ENCODE data around the gene PLCB1. TPM values are rescaled to one million over a fixed set of nuclear protein-coding genes. Genes with fewer than 3 reads are reported as not detected.

PLCB1 gene
- total and polyA plus RNA-seq, 2 experiments from 2014 or later, result 14.9 to 20.7 TPM

- no peak overlapping the region for H3K4me3 ChIP-seq
- peaks cover 11% of the 10 kb centered on the region; the same call in 1 of the 2 replicates for H3K9me2 ChIP-seq (ENCODE audit: insufficient read depth)
- no peaks in the 10 kb centered on the region for H4K20me1 ChIP-seq (replicated peaks; ENCODE audit: insufficient read depth)
- H3K79me2 ChIP-seq (replicated peaks; ENCODE audit: insufficient read depth), result no peaks in the 10 kb centered on the region
- H3K9me3 Mint-ChIP-seq, result no peaks in the 10 kb centered on the region
- no peak overlapping the region for H3K27ac Mint-ChIP-seq
- no peaks in the 10 kb centered on the region for H3K27me3 ChIP-seq (ENCODE audit: insufficient read depth)
- H3K4me3 Mint-ChIP-seq, result no peak overlapping the region
- H3K36me3 Mint-ChIP-seq (ENCODE audit: low read depth), result no peaks in the 10 kb centered on the region
- ATAC-seq (no peak), DNase-seq (ENCODE audit: low spot score) (no peak)
- H3K4me2 ChIP-seq, result no peak overlapping the region
- peaks cover 6% of the 10 kb centered on the region for H3K27me3 Mint-ChIP-seq (ENCODE audit: insufficient read depth, low read depth, poor library complexity)
- H3K27ac ChIP-seq (ENCODE audit: low read depth), result no peak overlapping the region
- no peaks in the 10 kb centered on the region for H3K36me3 ChIP-seq (ENCODE audit: insufficient read depth)
- H2AFZ ChIP-seq, result no peak overlapping the region
- H3K4me1 ChIP-seq (ENCODE audit: insufficient read depth), result no peaks in the 10 kb centered on the region
- H3K4me1 Mint-ChIP-seq, result peaks cover 5% of the 10 kb centered on the region; the same call in 2 of the 3 replicates
- no peaks in the 10 kb centered on the region for H3F3A ChIP-seq (replicated peaks; ENCODE audit: low read depth)
- TF ChIP-seq EZH2phosphoT487 (IDR thresholded peaks at IDR 0.05; ENCODE audit: unreplicated experiment) (no peak), STAT1 (IDR thresholded peaks at IDR 0.05; ENCODE audit: unreplicated experiment) (no peak), JUNB (IDR thresholded peaks at IDR 0.05; ENCODE audit: unreplicated experiment) (no peak), REST (IDR thresholded peaks at IDR 0.05; ENCODE audit: unreplicated experiment) (no peak), POLR2AphosphoS5 (IDR thresholded peaks at IDR 0.05; ENCODE audit: low read depth) (no peak), EZH2 (IDR thresholded peaks at IDR 0.05; ENCODE audit: low read depth, unreplicated experiment) (no peak), ZNF114 (CRISPR knock-in tag; IDR thresholded peaks at IDR 0.05) (no peak), CREB1 (CRISPR knock-in tag; IDR thresholded peaks at IDR 0.05; ENCODE audit: low read depth) (no peak), CTCF (conservative IDR thresholded peaks at IDR 0.05; ENCODE audit: low read depth in 2 of 2) (no peak), ZNF462 (CRISPR knock-in tag; IDR thresholded peaks at IDR 0.05) (no peak), ETS1 (IDR thresholded peaks at IDR 0.05) (no peak), NANOG (IDR thresholded peaks at IDR 0.05; ENCODE audit: borderline replicate concordance) (no peak), ZNF331 (CRISPR knock-in tag; IDR thresholded peaks at IDR 0.05; ENCODE audit: low read depth) (no peak)
These were observed 258.4 kb downstream of the PLCB1 start for GRCh38 chr20:8390500-8390899.
